ENCODE results near the gene FBRSL1. TPM values are rescaled to one million over a fixed set of nuclear protein-coding genes. Genes with fewer than 3 reads are reported as not detected.

The FBRSL1 gene
- polyA plus RNA-seq, 1 of the 3 experiments (the other 2 are of a cell fraction): 5.5 TPM

GRCh38 chr12:132467511-132467910 is 22.4 kb upstream of the FBRSL1 start:
- Histone ChIP-seq H3K27me3 (ENCODE audit: insufficient read depth) (no peaks in the 10 kb centered on the region), H3K9me2 (no peaks in the 10 kb centered on the region), H3K79me2 (ENCODE audit: insufficient read depth) (no peaks in the 10 kb centered on the region), H3F3A (replicated peaks; ENCODE audit: insufficient read depth) (no peaks in the 10 kb centered on the region), H3K36me3 (replicated peaks in 1 of 2; ENCODE audit: control insufficient read depth in 1 of 2, insufficient read depth in 2 of 2, low read length in 1 of 2) (no peaks in the 10 kb centered on the region), H3K27ac (ENCODE audit: low read depth in 2 of 2, low read length in 1 of 2) (no peak overlapping the region), H2AFZ (ENCODE audit: low read depth) (no peak overlapping the region), H3K9me3 (no peaks in the 10 kb centered on the region), H3K4me2 (no peak overlapping the region), H3K4me1 (ENCODE audit: control insufficient read depth in 1 of 2, insufficient read depth in 2 of 2, low read depth in 1 of 2, low read length in 1 of 2) (peaks cover 0 to 6% of the 10 kb centered on the region in 2 experiments; a peak in 1 of 4 replicates), H3K4me3 (ENCODE audit: low read depth in 2 of 2, low read length in 1 of 2) (no peak overlapping the region), H3K9ac (no peak overlapping the region), H4K20me1 (ENCODE audit: insufficient read depth) (no peaks in the 10 kb centered on the region)
- WGBS (ENCODE audit: low lambda C conversion rate): 79% methylated on average over 13 of the region's 13 CpGs
- no peak for TF ChIP-seq SIN3A (IDR thresholded peaks at IDR 0.05; ENCODE audit: borderline replicate concordance, low read depth, low read length)
- TF ChIP-seq TAF1 (IDR thresholded peaks at IDR 0.05; ENCODE audit: borderline replicate concordance, low read depth, low read length): no peak
- TF ChIP-seq RAD21 (IDR thresholded peaks at IDR 0.05; ENCODE audit: low read length): no peak
- no peak for TF ChIP-seq RCOR1 (IDR thresholded peaks at IDR 0.05; ENCODE audit: low read length)
- TF ChIP-seq IRF3 (IDR thresholded peaks at IDR 0.05; ENCODE audit: low read depth, low read length): no peak
- no peak for TF ChIP-seq TEAD4 (IDR thresholded peaks at IDR 0.05; ENCODE audit: borderline replicate concordance, insufficient read depth)
- no peak for TF ChIP-seq FOSL2 (IDR thresholded peaks at IDR 0.05; ENCODE audit: borderline replicate concordance, low read depth)
- TF ChIP-seq PBX3 (IDR thresholded peaks at IDR 0.05): no peak
- TF ChIP-seq GABPA (IDR thresholded peaks at IDR 0.05; ENCODE audit: low read depth): no peak
- no peak for TF ChIP-seq USF2 (IDR thresholded peaks at IDR 0.05; ENCODE audit: borderline replicate concordance, low read depth, low read length)
- TF ChIP-seq NRF1 (IDR thresholded peaks at IDR 0.05; ENCODE audit: low read depth, low read length): no peak
- no peak for TF ChIP-seq MEF2A (IDR thresholded peaks at IDR 0.05; ENCODE audit: borderline replicate concordance, low read depth)
- TF ChIP-seq FOXM1 (IDR thresholded peaks at IDR 0.05; ENCODE audit: low read depth): no peak
- TF ChIP-seq, protein P1, sequence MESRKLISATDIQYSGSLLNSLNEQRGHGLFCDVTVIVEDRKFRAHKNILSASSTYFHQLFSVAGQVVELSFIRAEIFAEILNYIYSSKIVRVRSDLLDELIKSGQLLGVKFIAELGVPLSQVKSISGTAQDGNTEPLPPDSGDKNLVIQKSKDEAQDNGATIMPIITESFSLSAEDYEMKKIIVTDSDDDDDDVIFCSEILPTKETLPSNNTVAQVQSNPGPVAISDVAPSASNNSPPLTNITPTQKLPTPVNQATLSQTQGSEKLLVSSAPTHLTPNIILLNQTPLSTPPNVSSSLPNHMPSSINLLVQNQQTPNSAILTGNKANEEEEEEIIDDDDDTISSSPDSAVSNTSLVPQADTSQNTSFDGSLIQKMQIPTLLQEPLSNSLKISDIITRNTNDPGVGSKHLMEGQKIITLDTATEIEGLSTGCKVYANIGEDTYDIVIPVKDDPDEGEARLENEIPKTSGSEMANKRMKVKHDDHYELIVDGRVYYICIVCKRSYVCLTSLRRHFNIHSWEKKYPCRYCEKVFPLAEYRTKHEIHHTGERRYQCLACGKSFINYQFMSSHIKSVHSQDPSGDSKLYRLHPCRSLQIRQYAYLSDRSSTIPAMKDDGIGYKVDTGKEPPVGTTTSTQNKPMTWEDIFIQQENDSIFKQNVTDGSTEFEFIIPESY (IDR thresholded peaks at IDR 0.05; ENCODE audit: borderline replicate concordance, low read depth): no peak
- TF ChIP-seq, protein P2, sequence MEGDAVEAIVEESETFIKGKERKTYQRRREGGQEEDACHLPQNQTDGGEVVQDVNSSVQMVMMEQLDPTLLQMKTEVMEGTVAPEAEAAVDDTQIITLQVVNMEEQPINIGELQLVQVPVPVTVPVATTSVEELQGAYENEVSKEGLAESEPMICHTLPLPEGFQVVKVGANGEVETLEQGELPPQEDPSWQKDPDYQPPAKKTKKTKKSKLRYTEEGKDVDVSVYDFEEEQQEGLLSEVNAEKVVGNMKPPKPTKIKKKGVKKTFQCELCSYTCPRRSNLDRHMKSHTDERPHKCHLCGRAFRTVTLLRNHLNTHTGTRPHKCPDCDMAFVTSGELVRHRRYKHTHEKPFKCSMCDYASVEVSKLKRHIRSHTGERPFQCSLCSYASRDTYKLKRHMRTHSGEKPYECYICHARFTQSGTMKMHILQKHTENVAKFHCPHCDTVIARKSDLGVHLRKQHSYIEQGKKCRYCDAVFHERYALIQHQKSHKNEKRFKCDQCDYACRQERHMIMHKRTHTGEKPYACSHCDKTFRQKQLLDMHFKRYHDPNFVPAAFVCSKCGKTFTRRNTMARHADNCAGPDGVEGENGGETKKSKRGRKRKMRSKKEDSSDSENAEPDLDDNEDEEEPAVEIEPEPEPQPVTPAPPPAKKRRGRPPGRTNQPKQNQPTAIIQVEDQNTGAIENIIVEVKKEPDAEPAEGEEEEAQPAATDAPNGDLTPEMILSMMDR (IDR thresholded peaks at IDR 0.05): no peak
- TF ChIP-seq FOXJ3 (CRISPR knock-in tag; IDR thresholded peaks at IDR 0.05): no peak
- TF ChIP-seq ELF1 (IDR thresholded peaks at IDR 0.05): no peak
- no peak for TF ChIP-seq RXRA (IDR thresholded peaks at IDR 0.05; ENCODE audit: borderline replicate concordance, low read depth)
- no peak for TF ChIP-seq RFX5 (IDR thresholded peaks at IDR 0.05; ENCODE audit: low read length)
- ChIA-PET CTCF (no interaction called here), POLR2A (no interaction called here)
- DNase-seq: no peak

Measured in SK-N-SH (cell line).